GM12878 (cell line): ENCODE results near the gene GARNL3. TPM values are rescaled to one million over a fixed set of nuclear protein-coding genes. Genes with fewer than 3 reads are reported as not detected.
A peak's percentile ranks its signal among the peaks of the same experiment; 100 is the strongest.

Source experiments
- HDAC6 ChIP-seq: fragments of 200-600 bp; sonication (generic); IDR thresholded peaks from one replicate; pipeline ENCODE4 v1.8.0; 2017; ENCODE audit warnings: antibody characterized with exemption; ENCODE audit not compliant: unreplicated experiment
- HDGF ChIP-seq: fragments of 450-650 bp; IDR thresholded peaks from 2 replicates; pipeline ENCODE4 v1.6.1; 2016; ENCODE audit warnings: antibody characterized with exemption
- HSF1 ChIP-seq: fragments of 150-350 bp; IDR thresholded peaks from 2 replicates; pipeline ENCODE4 v1.6.1; 2014; ENCODE audit warnings: mild to moderate bottlenecking, low read depth, low read length
- KDM1A ChIP-seq: fragments of 200-600 bp; sonication (generic); IDR thresholded peaks from 2 replicates; pipeline ENCODE4 v1.6.1; 2016; ENCODE audit warnings: borderline replicate concordance
- PAX5 ChIP-seq: IDR thresholded peaks from 2 replicates; pipeline ENCODE4 v1.6.1; 2011; ENCODE audit warnings: low read depth, low read length, borderline replicate concordance
- SMAD1 ChIP-seq: fragments of 450-650 bp; IDR thresholded peaks from 2 replicates; pipeline ENCODE4 v1.6.1; 2018; ENCODE audit warnings: mild to moderate bottlenecking, low read depth; ENCODE audit not compliant: partially characterized antibody
- SMAD5 ChIP-seq: IDR thresholded peaks from 2 replicates; pipeline ENCODE4 v1.6.1; 2016; ENCODE audit warnings: antibody characterized with exemption, low read depth
- ZNF24 ChIP-seq: fragments of 450-650 bp; IDR thresholded peaks from 2 replicates; pipeline ENCODE4 v1.6.1; 2017; ENCODE audit warnings: antibody characterized with exemption, mild to moderate bottlenecking
- ZNF687 ChIP-seq: fragments of 450-650 bp; IDR thresholded peaks from 2 replicates; pipeline ENCODE4 v1.6.1; 2017; ENCODE audit warnings: mild to moderate bottlenecking, moderate library complexity
- polyA plus RNA-seq, 11 experiments: library from polyadenylated mRNA; depleted of rRNA in 4 of 11; unstranded in 6 of 11; stranded (reverse) in 5 of 11; fragments of >200 nt; fragmentation: Nextera tagmentation in 4 of 11; fragmentation: Illumina TruSeq in 1 of 11; extraction: Ambion mirVana in 4 of 11; extraction: Trizol in 1 of 11; gene quantifications; 1 replicate in 1 of 11; 2 replicates in 10 of 11; pipeline versions ENCODE4 v1.2.1 to v1.2.3, GENCODE V29; 2011 to 2016; ENCODE audit warnings: inconsistent platforms in 2 of 11, missing spikeins in 2 of 11, low read depth in 1 of 11
- total RNA-seq, 4 experiments: library from RNA; depleted of rRNA in 3 of 4; stranded (reverse); fragments of >200 nt in 3 of 4; fragmentation: Illumina TruSeq in 1 of 4; extraction: Trizol in 1 of 4; gene quantifications; 2 replicates each; pipeline versions ENCODE4 v1.2.1 to v1.2.3, GENCODE V29; 2013 to 2021

GARNL3 gene
- total and polyA plus RNA-seq, 10 of the 15 experiments (the other 5 are each of a cell fraction or from before 2014, with no cell fraction given) = 0.89 to 13.2 (median 6.3) TPM

- TF ChIP-seq ZNF687 = 0 out of 2 replicates have a peak, but pooled peaks have one; percentile 19
- TF ChIP-seq HSF1 = no peak
- no peak for TF ChIP-seq SMAD1
- TF ChIP-seq PAX5 = no peak
- no peak for TF ChIP-seq ZNF24
- no peak for TF ChIP-seq HDAC6
- no peak for TF ChIP-seq HDGF
- no peak for TF ChIP-seq KDM1A
- no peak for TF ChIP-seq SMAD5
- TF ChIP-seq, all 136 proteins: peak for 10
Observed at GRCh38 chr9:127224883-127225739, 39.5 kb upstream of the GARNL3 start (continued).
